ENCODE results near the gene RP9. TPM values are rescaled to one million over a fixed set of nuclear protein-coding genes. Genes with fewer than 3 reads are reported as not detected.
A peak's percentile ranks its signal among the peaks of the same experiment; 100 is the strongest.

Gene RP9
- total and polyA plus RNA-seq, 2 of the 13 experiments (the other 11 are each of a cell fraction or from before 2014, with no cell fraction given): 14.2 to 18.6 TPM

GRCh38 chr7:33062023-33062781 lies 47.0 kb downstream of the RP9 start, which contains the start of gene NT5C3A (continued):
- no peak for TF ChIP-seq THAP11 (CRISPR knock-in tag; IDR thresholded peaks at IDR 0.05)
- no peak for TF ChIP-seq SMAD9 (CRISPR knock-in tag; IDR thresholded peaks at IDR 0.05)
- TF ChIP-seq ZNF256 (CRISPR knock-in tag; conservative IDR thresholded peaks at IDR 0.05): peak; percentile 62; the same call in 1 of the 2 replicates
- 0 out of 2 replicates have a peak, but pooled peaks have one; percentile 66 for TF ChIP-seq TEAD2 (CRISPR knock-in tag; IDR thresholded peaks at IDR 0.05)
- no peak; the same call in 1 of the 2 replicates for TF ChIP-seq KAT8 (CRISPR knock-in tag; IDR thresholded peaks at IDR 0.05)
- TF ChIP-seq KDM6A (CRISPR knock-in tag; IDR thresholded peaks at IDR 0.05; ENCODE audit: low read depth): no peak
- no peak; the same call in 1 of the 2 replicates for TF ChIP-seq ETV5 (CRISPR knock-in tag; IDR thresholded peaks at IDR 0.05; ENCODE audit: borderline replicate concordance)
- TF ChIP-seq ZFX (CRISPR knock-in tag; IDR thresholded peaks at IDR 0.05; ENCODE audit: low read depth): no peak
- no peak; the same call in 1 of the 2 replicates for TF ChIP-seq JUN (CRISPR knock-in tag; IDR thresholded peaks at IDR 0.05)
- TF ChIP-seq POLR2AphosphoS5 (IDR thresholded peaks at IDR 0.05; ENCODE audit: low read depth, low read length): peak; percentile 58; the same call in 1 of the 2 replicates
- TF ChIP-seq GZF1 (CRISPR knock-in tag; IDR thresholded peaks at IDR 0.05): 0 out of 2 replicates have a peak, but pooled peaks have one; percentile 57
- no peak for TF ChIP-seq ZNF350 (CRISPR knock-in tag; IDR thresholded peaks at IDR 0.05; ENCODE audit: borderline replicate concordance, low read depth)
- TF ChIP-seq RELA (CRISPR knock-in tag; IDR thresholded peaks at IDR 0.05): no peak
- peak; percentile 66; the same call in 1 of the 2 replicates for TF ChIP-seq GABPB1 (CRISPR knock-in tag; IDR thresholded peaks at IDR 0.05)
- TF ChIP-seq SMAD1 (CRISPR knock-in tag; IDR thresholded peaks at IDR 0.05; ENCODE audit: borderline replicate concordance, low read depth): 0 out of 2 replicates have a peak, but pooled peaks have one; percentile 11
- no peak for TF ChIP-seq RCOR2 (CRISPR knock-in tag; IDR thresholded peaks at IDR 0.05)
- TF ChIP-seq ZNF839 (CRISPR knock-in tag; IDR thresholded peaks at IDR 0.05; ENCODE audit: borderline replicate concordance): no peak
- TF ChIP-seq KLF6 (CRISPR knock-in tag; IDR thresholded peaks at IDR 0.05): 0 out of 2 replicates have a peak, but pooled peaks have one; percentile 13
- no peak for TF ChIP-seq MBD4 (IDR thresholded peaks at IDR 0.05; ENCODE audit: borderline replicate concordance, low read length)
- TF ChIP-seq RARA (CRISPR knock-in tag; IDR thresholded peaks at IDR 0.05): no peak
- TF ChIP-seq ZNF777 (CRISPR knock-in tag; IDR thresholded peaks at IDR 0.05): peak; percentile 83
- no peak for TF ChIP-seq NRL (CRISPR knock-in tag; IDR thresholded peaks at IDR 0.05; ENCODE audit: borderline replicate concordance)
- TF ChIP-seq BATF2 (CRISPR knock-in tag; IDR thresholded peaks at IDR 0.05): no peak
- TF ChIP-seq, protein P1, sequence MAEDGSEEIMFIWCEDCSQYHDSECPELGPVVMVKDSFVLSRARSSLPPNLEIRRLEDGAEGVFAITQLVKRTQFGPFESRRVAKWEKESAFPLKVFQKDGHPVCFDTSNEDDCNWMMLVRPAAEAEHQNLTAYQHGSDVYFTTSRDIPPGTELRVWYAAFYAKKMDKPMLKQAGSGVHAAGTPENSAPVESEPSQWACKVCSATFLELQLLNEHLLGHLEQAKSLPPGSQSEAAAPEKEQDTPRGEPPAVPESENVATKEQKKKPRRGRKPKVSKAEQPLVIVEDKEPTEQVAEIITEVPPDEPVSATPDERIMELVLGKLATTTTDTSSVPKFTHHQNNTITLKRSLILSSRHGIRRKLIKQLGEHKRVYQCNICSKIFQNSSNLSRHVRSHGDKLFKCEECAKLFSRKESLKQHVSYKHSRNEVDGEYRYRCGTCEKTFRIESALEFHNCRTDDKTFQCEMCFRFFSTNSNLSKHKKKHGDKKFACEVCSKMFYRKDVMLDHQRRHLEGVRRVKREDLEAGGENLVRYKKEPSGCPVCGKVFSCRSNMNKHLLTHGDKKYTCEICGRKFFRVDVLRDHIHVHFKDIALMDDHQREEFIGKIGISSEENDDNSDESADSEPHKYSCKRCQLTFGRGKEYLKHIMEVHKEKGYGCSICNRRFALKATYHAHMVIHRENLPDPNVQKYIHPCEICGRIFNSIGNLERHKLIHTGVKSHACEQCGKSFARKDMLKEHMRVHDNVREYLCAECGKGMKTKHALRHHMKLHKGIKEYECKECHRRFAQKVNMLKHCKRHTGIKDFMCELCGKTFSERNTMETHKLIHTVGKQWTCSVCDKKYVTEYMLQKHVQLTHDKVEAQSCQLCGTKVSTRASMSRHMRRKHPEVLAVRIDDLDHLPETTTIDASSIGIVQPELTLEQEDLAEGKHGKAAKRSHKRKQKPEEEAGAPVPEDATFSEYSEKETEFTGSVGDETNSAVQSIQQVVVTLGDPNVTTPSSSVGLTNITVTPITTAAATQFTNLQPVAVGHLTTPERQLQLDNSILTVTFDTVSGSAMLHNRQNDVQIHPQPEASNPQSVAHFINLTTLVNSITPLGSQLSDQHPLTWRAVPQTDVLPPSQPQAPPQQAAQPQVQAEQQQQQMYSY (CRISPR knock-in tag; IDR thresholded peaks at IDR 0.05): no peak
- 0 out of 2 replicates have a peak, but pooled peaks have one; percentile 23 for TF ChIP-seq SALL2 (CRISPR knock-in tag; IDR thresholded peaks at IDR 0.05)
- peak; percentile 58; the same call in 1 of the 2 replicates for TF ChIP-seq ELF3 (CRISPR knock-in tag; IDR thresholded peaks at IDR 0.05)
- TF ChIP-seq ZNF567 (CRISPR knock-in tag; IDR thresholded peaks at IDR 0.05; ENCODE audit: borderline replicate concordance): no peak
- TF ChIP-seq ZMYM2 (CRISPR knock-in tag; IDR thresholded peaks at IDR 0.05): no peak
- TF ChIP-seq ZNF543 (CRISPR knock-in tag; IDR thresholded peaks at IDR 0.05): peak; percentile 68; the same call in 1 of the 2 replicates
